ENCODE results near the gene CEP85L. TPM values are rescaled to one million over a fixed set of nuclear protein-coding genes. Genes with fewer than 3 reads are reported as not detected.

CEP85L gene
- total and polyA plus RNA-seq, 10 of the 15 experiments (the other 5 are each of a cell fraction or from before 2014, with no cell fraction given): 1.8 to 10.9 (median 7.1) TPM

DNA sequence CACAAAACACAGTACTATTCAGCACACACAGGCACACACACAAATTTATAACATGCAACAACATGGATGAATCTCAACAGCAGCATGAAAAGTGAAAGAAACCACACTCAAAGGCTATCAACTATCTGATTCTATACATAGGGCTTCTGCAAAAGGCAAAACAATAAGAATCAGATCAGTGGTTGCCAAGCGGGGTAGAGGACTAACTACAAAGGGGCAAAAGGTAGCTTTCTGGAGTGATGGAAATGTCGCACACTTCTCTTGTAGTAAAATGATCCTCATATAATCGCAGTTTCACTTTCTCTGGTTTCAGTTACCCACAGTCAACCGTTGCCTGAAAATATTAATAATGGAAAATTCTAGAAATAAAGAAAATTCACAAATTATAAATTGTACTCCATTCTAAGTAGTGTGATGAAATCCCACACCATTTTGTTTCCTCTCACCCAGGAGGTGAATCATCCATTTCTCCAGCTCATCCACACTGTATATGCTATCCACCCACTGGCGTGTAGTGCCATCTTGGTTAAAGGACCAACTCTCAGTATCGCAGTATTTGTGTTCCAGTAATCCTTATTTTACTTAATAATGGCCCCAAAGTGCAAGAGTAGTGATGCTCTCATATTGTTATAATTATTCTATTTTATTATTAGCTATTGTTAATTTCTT lies 116.1 kb downstream of the CEP85L start (continued):
- TF ChIP-seq, protein P1, sequence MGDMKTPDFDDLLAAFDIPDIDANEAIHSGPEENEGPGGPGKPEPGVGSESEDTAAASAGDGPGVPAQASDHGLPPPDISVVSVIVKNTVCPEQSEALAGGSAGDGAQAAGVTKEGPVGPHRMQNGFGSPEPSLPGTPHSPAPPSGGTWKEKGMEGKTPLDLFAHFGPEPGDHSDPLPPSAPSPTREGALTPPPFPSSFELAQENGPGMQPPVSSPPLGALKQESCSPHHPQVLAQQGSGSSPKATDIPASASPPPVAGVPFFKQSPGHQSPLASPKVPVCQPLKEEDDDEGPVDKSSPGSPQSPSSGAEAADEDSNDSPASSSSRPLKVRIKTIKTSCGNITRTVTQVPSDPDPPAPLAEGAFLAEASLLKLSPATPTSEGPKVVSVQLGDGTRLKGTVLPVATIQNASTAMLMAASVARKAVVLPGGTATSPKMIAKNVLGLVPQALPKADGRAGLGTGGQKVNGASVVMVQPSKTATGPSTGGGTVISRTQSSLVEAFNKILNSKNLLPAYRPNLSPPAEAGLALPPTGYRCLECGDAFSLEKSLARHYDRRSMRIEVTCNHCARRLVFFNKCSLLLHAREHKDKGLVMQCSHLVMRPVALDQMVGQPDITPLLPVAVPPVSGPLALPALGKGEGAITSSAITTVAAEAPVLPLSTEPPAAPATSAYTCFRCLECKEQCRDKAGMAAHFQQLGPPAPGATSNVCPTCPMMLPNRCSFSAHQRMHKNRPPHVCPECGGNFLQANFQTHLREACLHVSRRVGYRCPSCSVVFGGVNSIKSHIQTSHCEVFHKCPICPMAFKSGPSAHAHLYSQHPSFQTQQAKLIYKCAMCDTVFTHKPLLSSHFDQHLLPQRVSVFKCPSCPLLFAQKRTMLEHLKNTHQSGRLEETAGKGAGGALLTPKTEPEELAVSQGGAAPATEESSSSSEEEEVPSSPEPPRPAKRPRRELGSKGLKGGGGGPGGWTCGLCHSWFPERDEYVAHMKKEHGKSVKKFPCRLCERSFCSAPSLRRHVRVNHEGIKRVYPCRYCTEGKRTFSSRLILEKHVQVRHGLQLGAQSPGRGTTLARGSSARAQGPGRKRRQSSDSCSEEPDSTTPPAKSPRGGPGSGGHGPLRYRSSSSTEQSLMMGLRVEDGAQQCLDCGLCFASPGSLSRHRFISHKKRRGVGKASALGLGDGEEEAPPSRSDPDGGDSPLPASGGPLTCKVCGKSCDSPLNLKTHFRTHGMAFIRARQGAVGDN (IDR thresholded peaks at IDR 0.05): no peak
- TF ChIP-seq, protein P2, sequence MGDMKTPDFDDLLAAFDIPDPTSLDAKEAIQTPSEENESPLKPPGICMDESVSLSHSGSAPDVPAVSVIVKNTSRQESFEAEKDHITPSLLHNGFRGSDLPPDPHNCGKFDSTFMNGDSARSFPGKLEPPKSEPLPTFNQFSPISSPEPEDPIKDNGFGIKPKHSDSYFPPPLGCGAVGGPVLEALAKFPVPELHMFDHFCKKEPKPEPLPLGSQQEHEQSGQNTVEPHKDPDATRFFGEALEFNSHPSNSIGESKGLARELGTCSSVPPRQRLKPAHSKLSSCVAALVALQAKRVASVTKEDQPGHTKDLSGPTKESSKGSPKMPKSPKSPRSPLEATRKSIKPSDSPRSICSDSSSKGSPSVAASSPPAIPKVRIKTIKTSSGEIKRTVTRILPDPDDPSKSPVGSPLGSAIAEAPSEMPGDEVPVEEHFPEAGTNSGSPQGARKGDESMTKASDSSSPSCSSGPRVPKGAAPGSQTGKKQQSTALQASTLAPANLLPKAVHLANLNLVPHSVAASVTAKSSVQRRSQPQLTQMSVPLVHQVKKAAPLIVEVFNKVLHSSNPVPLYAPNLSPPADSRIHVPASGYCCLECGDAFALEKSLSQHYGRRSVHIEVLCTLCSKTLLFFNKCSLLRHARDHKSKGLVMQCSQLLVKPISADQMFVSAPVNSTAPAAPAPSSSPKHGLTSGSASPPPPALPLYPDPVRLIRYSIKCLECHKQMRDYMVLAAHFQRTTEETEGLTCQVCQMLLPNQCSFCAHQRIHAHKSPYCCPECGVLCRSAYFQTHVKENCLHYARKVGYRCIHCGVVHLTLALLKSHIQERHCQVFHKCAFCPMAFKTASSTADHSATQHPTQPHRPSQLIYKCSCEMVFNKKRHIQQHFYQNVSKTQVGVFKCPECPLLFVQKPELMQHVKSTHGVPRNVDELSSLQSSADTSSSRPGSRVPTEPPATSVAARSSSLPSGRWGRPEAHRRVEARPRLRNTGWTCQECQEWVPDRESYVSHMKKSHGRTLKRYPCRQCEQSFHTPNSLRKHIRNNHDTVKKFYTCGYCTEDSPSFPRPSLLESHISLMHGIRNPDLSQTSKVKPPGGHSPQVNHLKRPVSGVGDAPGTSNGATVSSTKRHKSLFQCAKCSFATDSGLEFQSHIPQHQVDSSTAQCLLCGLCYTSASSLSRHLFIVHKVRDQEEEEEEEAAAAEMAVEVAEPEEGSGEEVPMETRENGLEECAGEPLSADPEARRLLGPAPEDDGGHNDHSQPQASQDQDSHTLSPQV (IDR thresholded peaks at IDR 0.05): no peak
- TF ChIP-seq ZNF24 (IDR thresholded peaks at IDR 0.05): no peak
- TF ChIP-seq GABPA (IDR thresholded peaks at IDR 0.05; ENCODE audit: low read depth): no peak

All from GM12878 (cell line).